Cardiac muscle cell (in vitro differentiated cells and primary cell): Measurements from ENCODE around the gene WDSUB1. TPM values are rescaled to one million over a fixed set of nuclear protein-coding genes. Genes with fewer than 3 reads are reported as not detected.

Experiments used
- DNase-seq, 2 donors: peaks; one replicate each; pipeline versions ENCODE4 v3.0.0 to v3.0.0-alpha.2; 2010 to 2017; ENCODE audit warnings: low read depth in 1 of 2, low spot score in 1 of 2
- H3K27ac ChIP-seq: fragments of 200-600 bp; sonication (generic); 2 replicates; pipeline ENCODE4 v1.5.1; 2016
- H3K27me3 ChIP-seq: fragments of 200-600 bp; sonication (generic); 2 replicates; pipeline ENCODE4 v1.6.0; 2016; ENCODE audit warnings: control low read depth
- H3K36me3 ChIP-seq: fragments of 200-600 bp; sonication (generic); 2 replicates; pipeline ENCODE4 v1.5.1; 2016; ENCODE audit warnings: control low read depth
- H3K4me1 ChIP-seq: fragments of 200-600 bp; sonication (generic); 2 replicates; pipeline ENCODE4 v1.8.1; 2017; ENCODE audit warnings: low read depth, mild to moderate bottlenecking, mixed run types
- H3K4me3 ChIP-seq: fragments of 200-600 bp; sonication (generic); 2 replicates; pipeline ENCODE4 v1.5.1; 2016; ENCODE audit warnings: mild to moderate bottlenecking
- H3K9me3 ChIP-seq: fragments of 200-600 bp; sonication (generic); 2 replicates; pipeline ENCODE4 v1.5.1; 2017; ENCODE audit warnings: low read depth, mild to moderate bottlenecking, control low read depth
- CTCF ChIP-seq: IDR thresholded peaks from 2 replicates; pipeline ENCODE4 v1.5.1; 2012; ENCODE audit warnings: low read depth, mild to moderate bottlenecking, low read length
- polyA plus RNA-seq: library from polyadenylated mRNA; unstranded; fragments of >200 nt; fragmentation: Nextera tagmentation; extraction: Ambion mirVana; gene quantifications from 2 replicates; pipeline ENCODE4 v1.2.1, GENCODE V29; 2016
- total RNA-seq: library from RNA; depleted of rRNA; stranded (reverse); fragments of >200 nt; gene quantifications from 2 replicates; pipeline ENCODE4 v1.2.3, GENCODE V29; 2016

Gene WDSUB1
- total and polyA plus RNA-seq, 2 experiments from 2014 or later, result 13.4 to 13.6 TPM

GRCh38 chr2:159218389-159218788 lies 68.1 kb downstream of the WDSUB1 start:
- TF ChIP-seq CTCF, result no peak
- no peaks in the 10 kb centered on the region for H3K4me1 ChIP-seq
- no peaks in the 10 kb centered on the region for H3K27me3 ChIP-seq
- H3K36me3 ChIP-seq, result peaks cover 41% of the 10 kb centered on the region
- H3K9me3 ChIP-seq, result no peaks in the 10 kb centered on the region
- H3K27ac ChIP-seq, result no peak overlapping the region
- H3K4me3 ChIP-seq, result no peak overlapping the region
- DNase-seq, result no peak

GRCh38 chr2:159217676-159218075 lies 68.8 kb downstream of the WDSUB1 start:
- H3K9me3 ChIP-seq, result no peaks in the 10 kb centered on the region
- H3K4me1 ChIP-seq, result no peaks in the 10 kb centered on the region
- no peak overlapping the region for H3K4me3 ChIP-seq
- no peak overlapping the region for H3K27ac ChIP-seq
- no peak for TF ChIP-seq CTCF
- no peaks in the 10 kb centered on the region for H3K27me3 ChIP-seq
- DNase-seq, result no peak
- peaks cover 38% of the 10 kb centered on the region for H3K36me3 ChIP-seq

GRCh38 chr2:159215116-159215515 lies 71.4 kb downstream of the WDSUB1 start:
- no peaks in the 10 kb centered on the region for H3K27me3 ChIP-seq
- no peaks in the 10 kb centered on the region for H3K9me3 ChIP-seq
- TF ChIP-seq CTCF, result no peak

GRCh38 chr2:159214325-159214865 lies 72.1 kb downstream of the WDSUB1 start:
- DNase-seq, result no peak
- H3K27ac ChIP-seq, result no peak overlapping the region
- no peak overlapping the region for H3K4me3 ChIP-seq
- H3K4me1 ChIP-seq, result peaks cover 10% of the 10 kb centered on the region
- no peaks in the 10 kb centered on the region for H3K9me3 ChIP-seq
- no peaks in the 10 kb centered on the region for H3K27me3 ChIP-seq
- no peak for TF ChIP-seq CTCF
- peaks cover 16% of the 10 kb centered on the region for H3K36me3 ChIP-seq

More at GRCh38 chr2:159215116-159215515, 71.4 kb downstream of the WDSUB1 start:
- H3K4me1 ChIP-seq, result peaks cover 10% of the 10 kb centered on the region
- no peak for DNase-seq
- H3K27ac ChIP-seq, result no peak overlapping the region
- H3K4me3 ChIP-seq, result no peak overlapping the region
- peaks cover 20% of the 10 kb centered on the region for H3K36me3 ChIP-seq

GRCh38 chr2:159213296-159213695 lies 73.2 kb downstream of the WDSUB1 start:
- Histone ChIP-seq H3K4me1 (peaks cover 10% of the 10 kb centered on the region), H3K36me3 (peaks cover 10% of the 10 kb centered on the region), H3K9me3 (no peaks in the 10 kb centered on the region), H3K4me3 (no peak overlapping the region), H3K27me3 (no peaks in the 10 kb centered on the region), H3K27ac (no peak overlapping the region)
- TF ChIP-seq CTCF, result no peak
- no peak for DNase-seq
